SK-N-SH treated with all-trans-retinoic acid at 6 μM for 48 hours (cell line): Measurements from ENCODE around the gene NCAPD2.

Experiments
- CREB5 ChIP-seq: fragments of 250-450 bp; sonication (Bioruptor Pico); IDR thresholded peaks from 2 replicates; pipeline ENCODE4 v1.5.1; 2020; ENCODE audit warnings: low read depth, mild to moderate bottlenecking, moderate library complexity
- CSDC2 ChIP-seq: fragments of 250-450 bp; sonication (Bioruptor Pico); IDR thresholded peaks from 2 replicates; pipeline ENCODE4 v1.5.0; 2020; ENCODE audit warnings: mild to moderate bottlenecking, moderate library complexity
- GLIS3 ChIP-seq: fragments of 250-450 bp; sonication (Bioruptor Pico); IDR thresholded peaks from 2 replicates; pipeline ENCODE4 v1.5.0; 2020; ENCODE audit warnings: mild to moderate bottlenecking, moderate library complexity
- PPARA ChIP-seq: fragments of 250-450 bp; sonication (Bioruptor Pico); IDR thresholded peaks from 2 replicates; pipeline ENCODE4 v1.5.0; 2020; ENCODE audit warnings: mild to moderate bottlenecking, borderline replicate concordance
- TSHZ2 ChIP-seq: fragments of 250-450 bp; sonication (Bioruptor Pico); IDR thresholded peaks from 2 replicates; pipeline ENCODE4 v1.5.0; 2020; ENCODE audit warnings: mild to moderate bottlenecking, moderate library complexity

GRCh38 chr12:6550294-6551062 is 56.6 kb downstream of the NCAPD2 start:
- no peak for TF ChIP-seq CSDC2
- TF ChIP-seq GLIS3 (CRISPR knock-in tag) = no peak
- no peak for TF ChIP-seq TSHZ2 (CRISPR knock-in tag)
- TF ChIP-seq PPARA = no peak
- no peak for TF ChIP-seq CREB5
